Transverse colon (tissue), 4 donors: Measurements from ENCODE around the gene ZCCHC4.

Experiments used
- EP300 ChIP-seq: sonication (generic); formaldehyde crosslinking; IDR thresholded peaks from one replicate; pipeline ENCODE4 v1.6.1; 2017; ENCODE audit warnings: antibody characterized with exemption, low read depth
- POLR2AphosphoS5 ChIP-seq, 3 donors: sonication (generic); formaldehyde crosslinking; IDR thresholded peaks; one replicate each; pipeline ENCODE4 v1.6.1; 2016; ENCODE audit warnings: antibody characterized with exemption in 3 of 3
- TF ChIP-seq, protein P1 (sequence below), 5 experiments: fragments of 200-600 bp in 3 of 5; fragments of 450-650 bp in 2 of 5; sonication (generic) in 3 of 5; IDR thresholded peaks; 1 replicate in 2 of 5; 2 replicates in 3 of 5; pipeline ENCODE4 v1.5.1; 2016 to 2017; ENCODE audit warnings: antibody characterized with exemption in 5 of 5, inconsistent platforms in 3 of 5, mild to moderate bottlenecking in 2 of 5, moderate library complexity in 1 of 5

DNA sequence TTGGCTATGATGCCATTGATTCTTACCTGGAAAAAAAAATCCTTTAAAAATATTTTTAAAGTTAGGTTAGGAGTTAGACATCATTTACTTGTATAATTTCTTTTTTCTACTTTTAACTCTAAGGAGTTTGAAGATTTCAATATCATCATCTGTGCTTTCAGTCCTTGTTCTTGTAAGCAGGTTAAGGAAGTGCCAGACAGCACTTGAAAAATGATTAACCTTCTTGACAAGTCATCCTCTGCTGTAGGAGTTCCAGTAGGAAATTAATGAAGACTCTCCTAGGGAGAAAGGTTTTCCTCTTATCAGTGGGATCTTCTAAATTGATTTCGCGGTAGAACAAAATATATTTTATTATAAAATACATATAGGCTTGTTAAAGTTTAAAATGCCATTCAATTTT is 35.4 kb downstream of the ZCCHC4 start:
- TF ChIP-seq, protein P1, sequence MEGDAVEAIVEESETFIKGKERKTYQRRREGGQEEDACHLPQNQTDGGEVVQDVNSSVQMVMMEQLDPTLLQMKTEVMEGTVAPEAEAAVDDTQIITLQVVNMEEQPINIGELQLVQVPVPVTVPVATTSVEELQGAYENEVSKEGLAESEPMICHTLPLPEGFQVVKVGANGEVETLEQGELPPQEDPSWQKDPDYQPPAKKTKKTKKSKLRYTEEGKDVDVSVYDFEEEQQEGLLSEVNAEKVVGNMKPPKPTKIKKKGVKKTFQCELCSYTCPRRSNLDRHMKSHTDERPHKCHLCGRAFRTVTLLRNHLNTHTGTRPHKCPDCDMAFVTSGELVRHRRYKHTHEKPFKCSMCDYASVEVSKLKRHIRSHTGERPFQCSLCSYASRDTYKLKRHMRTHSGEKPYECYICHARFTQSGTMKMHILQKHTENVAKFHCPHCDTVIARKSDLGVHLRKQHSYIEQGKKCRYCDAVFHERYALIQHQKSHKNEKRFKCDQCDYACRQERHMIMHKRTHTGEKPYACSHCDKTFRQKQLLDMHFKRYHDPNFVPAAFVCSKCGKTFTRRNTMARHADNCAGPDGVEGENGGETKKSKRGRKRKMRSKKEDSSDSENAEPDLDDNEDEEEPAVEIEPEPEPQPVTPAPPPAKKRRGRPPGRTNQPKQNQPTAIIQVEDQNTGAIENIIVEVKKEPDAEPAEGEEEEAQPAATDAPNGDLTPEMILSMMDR (IDR thresholded peaks at IDR 0.05) = no peak
- TF ChIP-seq EP300 = no peak
- no peak for TF ChIP-seq POLR2AphosphoS5 (IDR thresholded peaks at IDR 0.05)
